Measurements from ENCODE around the gene OR2AJ1.

Gene OR2AJ1

GRCh38 chr1:247924868-247925267 is at the start of gene OR2AJ1:
Gene OR2AJ1, plus strand, starts transcription at chr1:247924889. Its CDS starts 8,880 bp downstream, at chr1:247933769.
- no peak for DNase-seq (ENCODE audit: low spot score)

DNA sequence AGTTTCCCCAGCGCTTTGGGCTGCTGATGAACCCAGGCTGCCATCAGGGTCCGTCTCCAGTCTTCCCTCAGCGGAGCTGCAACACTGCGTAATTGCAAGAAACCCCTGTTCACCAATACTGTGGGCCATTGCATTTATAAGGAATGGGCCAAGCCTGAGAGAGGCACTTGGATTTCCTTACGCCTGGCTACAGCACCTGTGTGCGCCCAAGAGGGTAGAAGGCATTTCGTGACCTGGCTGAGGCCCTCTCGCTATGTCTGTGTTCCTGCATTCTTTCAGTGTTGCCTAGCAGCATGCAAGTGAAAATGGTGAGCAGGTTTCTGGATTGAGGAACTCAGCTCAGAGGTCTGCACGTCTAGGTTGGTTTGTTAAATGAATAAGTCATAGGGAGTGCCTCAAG is 41.3 kb upstream of the OR2AJ1 start:
- DNase-seq (ENCODE audit: low spot score), result no peak

DNA sequence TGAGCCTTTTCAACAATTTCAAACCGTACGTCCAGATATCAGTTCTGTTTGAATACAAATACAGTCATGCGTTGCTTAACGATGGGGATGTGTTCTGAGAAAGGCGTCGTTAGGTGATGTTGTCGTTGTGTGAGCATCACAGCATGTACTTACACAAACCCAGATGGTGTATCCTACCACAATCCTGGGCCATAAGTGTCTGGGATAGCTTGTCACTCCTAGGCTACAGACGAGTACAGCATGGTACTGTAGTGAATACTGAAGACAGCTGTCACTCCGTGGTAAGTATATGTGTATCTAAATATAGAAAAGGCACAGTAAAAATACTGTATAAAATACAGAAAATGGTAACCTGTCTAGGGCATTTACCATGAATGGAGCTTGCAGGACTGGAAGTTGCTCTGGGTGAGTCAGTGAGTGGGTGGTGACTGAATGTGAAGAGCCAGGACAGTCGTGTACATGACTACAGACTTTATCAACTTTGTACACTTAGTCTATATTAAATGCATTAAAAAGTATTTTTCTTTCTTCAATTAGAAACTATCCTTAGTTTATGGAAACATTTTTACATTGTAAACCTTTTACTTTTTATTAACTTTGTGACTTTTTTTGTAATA is 39.8 kb upstream of the OR2AJ1 start:
- DNase-seq (ENCODE audit: low spot score), result no peak

- DNase-seq (ENCODE audit: low spot score), result no peak
Measured at GRCh38 chr1:247895163-247895637, 29.5 kb upstream of the OR2AJ1 start, which contains the start of gene OR2W3. Gene OR2W3, plus strand, starts transcription at chr1:247895587. Its CDS starts 0 bp downstream, at chr1:247895587.

DNA sequence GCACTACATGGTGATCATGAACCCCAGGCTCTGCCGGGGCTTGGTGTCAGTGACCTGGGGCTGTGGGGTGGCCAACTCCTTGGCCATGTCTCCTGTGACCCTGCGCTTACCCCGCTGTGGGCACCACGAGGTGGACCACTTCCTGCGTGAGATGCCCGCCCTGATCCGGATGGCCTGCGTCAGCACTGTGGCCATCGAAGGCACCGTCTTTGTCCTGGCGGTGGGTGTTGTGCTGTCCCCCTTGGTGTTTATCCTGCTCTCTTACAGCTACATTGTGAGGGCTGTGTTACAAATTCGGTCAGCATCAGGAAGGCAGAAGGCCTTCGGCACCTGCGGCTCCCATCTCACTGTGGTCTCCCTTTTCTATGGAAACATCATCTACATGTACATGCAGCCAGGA is 28.7 kb upstream of the OR2AJ1 start:
- no peak for DNase-seq (ENCODE audit: low spot score)

DNA sequence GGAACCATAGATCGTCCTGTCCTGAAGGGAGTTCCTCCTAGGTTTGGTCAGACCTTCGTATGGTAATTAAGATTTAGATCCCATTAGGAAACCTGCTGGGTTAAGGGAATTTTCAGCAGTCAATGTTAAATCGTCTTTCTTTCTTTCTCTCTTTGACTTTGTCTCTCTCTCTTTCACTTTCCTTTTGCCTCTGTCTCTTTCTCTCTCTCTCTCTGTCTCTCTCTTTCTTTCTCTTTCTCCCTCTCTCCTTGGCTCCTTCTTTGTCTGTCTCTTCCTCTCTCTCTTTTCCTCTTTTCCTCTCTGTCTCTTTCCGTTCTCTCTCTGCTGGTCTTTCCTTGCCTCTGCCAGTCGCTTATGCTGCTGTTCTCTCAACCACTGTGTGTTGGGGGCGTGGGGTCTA is 20.6 kb upstream of the OR2AJ1 start:
- DNase-seq (ENCODE audit: low spot score), result no peak

GRCh38 chr1:247905181-247905580 is 19.5 kb upstream of the OR2AJ1 start:
- DNase-seq (ENCODE audit: low spot score), result no peak

DNA sequence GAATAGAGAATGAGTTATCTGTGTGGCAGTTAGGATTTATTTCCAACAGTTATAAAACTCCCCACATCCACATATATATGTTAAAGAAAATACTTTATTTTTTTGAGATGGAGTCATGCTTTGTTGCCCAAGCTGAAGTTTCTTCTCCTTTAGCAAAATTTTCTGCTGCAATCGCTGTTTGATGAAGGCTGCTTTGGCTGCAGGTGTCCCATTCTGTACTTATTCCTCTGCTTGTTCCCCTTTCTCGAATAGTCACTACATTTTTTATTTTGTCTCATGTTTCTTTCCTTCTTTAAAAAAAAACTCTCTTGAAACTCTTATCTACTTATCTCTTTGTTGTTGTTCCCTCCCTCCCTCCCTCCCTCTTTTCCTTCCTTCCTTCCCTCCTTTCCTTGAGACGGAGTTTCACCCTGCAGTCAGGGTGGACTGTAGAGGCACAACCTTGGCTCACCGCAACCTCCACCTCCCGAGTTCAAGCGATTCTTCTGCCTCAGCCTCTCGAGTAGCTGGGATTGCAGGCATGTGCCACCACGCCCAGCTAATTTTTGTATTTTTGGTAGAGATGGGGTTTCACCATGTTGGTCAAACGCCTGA is 18.7 kb upstream of the OR2AJ1 start:
- DNase-seq (ENCODE audit: low spot score), result no peak

GRCh38 chr1:247906504-247907047 is 18.1 kb upstream of the OR2AJ1 start:
- peak; percentile 9 for DNase-seq (ENCODE audit: low spot score)

DNA sequence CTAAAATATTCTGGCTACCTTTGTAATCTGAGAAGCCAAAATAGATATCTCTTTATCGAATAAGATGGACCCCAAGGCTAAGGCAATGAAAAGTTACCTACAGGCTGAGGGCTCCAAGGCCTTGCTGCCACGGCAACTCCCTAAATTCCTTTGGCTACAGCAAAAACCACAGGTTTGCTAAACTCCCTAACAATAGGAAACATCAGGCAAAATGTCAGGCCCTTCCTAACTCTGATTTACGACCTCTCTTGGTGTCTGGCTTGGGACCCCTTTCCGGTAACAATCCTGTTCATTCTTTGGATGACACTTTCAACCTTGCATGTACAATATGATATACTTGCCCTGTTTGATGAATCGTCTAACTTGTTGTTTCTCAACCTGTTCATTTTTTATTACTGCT is 15.9 kb upstream of the OR2AJ1 start:
- DNase-seq (ENCODE audit: low spot score), result no peak

DNA sequence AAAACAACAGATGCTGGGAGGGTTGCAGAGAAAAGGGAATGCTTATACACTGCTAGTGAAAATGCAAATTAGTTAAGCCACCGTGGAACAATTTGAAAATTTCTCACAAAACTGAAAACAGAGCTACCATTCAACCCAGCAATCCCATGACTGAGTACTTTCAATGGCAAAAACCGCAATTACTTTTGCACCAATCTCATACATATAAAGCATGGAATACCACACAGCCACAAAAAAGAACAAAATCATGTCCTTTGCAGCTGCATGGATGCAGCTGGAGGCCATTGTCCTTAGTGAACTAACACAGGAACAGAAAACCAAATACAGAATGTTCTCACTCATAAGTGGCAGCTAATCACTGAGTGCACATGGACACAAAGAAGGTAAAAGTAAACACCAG is 10.9 kb upstream of the OR2AJ1 start:
- no peak for DNase-seq (ENCODE audit: low spot score)

DNA sequence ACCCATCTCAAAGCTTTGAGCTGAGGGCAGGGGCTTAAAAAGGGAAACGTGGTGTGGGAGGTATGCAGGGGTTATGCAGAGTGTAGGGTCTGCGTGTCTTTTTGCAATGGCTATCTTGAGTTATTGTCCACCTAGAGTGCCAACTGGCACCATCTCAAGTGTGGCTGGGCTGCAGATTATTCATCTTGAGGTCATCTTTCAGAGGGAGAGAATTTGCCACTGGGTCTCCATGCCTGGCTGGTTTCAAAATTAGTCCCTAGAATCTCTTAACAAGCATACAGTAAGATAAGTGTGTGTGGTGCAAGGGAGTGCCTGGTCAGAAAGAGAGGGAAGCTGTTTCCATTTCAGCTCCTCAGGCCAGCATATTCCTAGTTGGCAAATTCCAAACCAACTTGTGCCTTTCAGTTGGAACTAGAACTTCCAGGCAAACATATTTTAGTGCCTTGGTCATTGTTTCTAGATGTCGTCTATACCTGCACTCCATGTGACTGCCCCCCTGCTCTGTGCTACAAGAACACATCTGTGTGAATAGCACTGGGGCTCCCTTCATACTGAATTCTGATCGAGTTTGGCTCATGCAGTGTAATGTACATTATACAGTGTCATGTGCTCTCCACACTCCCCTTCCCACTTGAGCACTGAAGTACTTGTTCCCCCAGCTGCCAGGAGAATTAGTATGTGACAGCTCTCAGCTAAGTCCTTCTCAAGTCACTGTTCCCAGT is 9.6 kb upstream of the OR2AJ1 start:
- no peak for DNase-seq (ENCODE audit: low spot score)

DNA sequence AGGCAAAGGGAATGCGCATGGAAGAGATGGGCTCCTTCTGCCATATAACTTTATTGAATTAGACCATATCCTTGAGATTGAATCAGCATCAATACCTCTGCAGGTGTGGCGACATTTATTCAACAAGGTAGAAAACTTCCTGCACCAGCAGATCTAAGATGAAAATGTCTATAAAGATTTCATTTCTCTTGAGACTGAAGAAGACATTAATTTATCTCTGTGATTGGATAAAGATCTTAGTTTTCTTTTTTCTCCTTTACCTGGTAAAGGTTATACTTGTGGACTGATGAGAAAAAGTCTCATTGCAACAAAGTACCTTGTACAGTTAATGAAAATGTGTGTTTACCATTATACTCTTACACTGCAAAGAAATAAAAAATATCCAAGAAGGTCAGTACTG is 4.7 kb upstream of the OR2AJ1 start, which contains the start of gene OR2T8:
OR2T8 (plus strand) TSS at position 301 of the 400 bp plus-strand sequence. CDS start 766 bp downstream, outside the sequence.
- DNase-seq (ENCODE audit: low spot score), result no peak

GRCh38 chr1:247923941-247924340 is 748 bp upstream of the OR2AJ1 start:
- DNase-seq (ENCODE audit: low spot score), result no peak

GRCh38 chr1:247933989-247934388 is 9.3 kb downstream of the OR2AJ1 start:
- DNase-seq (ENCODE audit: low spot score), result no peak

GRCh38 chr1:247935781-247936180 is 11.1 kb downstream of the OR2AJ1 start:
- no peak for DNase-seq (ENCODE audit: low spot score)

DNA sequence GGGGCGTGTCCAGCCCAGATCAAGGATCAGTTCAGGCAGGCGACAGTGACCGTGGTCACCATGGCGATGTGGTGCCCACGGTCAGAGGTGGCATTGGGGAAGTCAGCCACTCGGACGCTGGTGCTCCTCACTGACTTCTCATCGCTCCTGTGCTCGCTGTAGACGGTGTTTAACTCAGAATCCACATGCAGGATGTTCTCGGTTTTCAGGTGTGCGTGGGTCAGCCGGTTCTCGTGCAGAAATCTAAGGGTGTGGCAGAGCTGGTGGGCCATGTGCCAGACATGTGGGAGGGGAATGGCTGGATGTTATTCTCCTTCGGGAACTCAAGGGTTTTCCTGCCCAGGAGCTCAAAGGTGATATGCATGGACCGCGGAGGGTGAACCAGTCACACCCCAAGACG is 11.7 kb downstream of the OR2AJ1 start:
- DNase-seq (ENCODE audit: low spot score), result no peak

DNA sequence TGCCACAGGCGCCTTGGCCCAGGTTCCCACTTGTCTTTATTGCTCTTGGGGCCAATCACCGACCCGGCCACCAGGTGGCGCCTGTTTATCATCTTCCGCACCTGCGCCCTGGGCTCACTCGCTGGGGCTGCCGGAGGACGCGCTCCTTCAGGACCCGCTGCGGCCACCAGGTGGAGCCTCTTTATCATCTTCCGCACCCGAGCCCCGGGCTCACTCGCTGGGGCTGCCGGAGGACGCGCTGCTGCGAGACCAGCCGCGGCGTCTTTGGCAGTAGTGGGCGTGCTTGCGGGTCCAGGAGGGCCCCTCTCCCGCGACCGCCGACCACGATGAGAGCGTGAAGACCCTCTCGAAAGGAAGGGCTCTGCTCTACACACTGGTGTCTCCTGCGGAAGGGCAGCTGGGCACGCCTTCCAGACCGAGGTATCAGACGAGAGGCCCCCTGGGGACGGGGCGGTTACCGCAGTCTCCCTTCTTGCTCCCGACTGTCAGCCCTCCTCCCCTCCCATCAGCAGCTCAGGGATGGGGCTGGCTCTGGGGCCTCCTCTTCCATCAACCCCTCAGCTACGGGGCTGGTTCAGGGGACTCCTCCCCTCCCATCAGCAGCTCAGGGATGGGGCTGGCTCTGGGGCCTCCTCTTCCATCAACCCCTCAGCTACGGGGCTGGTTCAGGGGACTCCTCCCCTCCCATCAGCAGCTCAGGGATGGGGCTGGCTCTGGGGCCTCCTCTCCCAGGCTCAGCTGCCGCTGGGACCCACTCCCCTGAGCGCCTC is 12.5 kb downstream of the OR2AJ1 start:
- peak; percentile 81 for DNase-seq (ENCODE audit: low spot score)

DNA sequence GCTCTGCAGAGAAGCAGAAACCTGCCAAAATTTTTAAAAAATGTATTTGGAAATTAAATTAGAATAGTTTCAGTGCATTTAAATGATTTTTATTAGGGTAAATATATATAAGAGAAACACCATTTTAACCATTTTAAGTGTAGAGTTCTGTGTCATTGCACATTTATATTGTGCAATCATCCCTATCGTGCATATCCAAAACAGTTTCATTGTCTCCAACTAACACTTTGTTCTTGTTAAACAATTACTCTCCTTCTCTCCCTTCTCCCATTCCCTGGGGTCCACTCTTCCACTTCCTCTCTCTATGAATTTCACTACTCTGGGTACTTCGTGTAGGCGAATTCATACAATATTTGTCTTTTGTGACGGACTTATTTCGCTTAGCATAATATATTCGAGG is 17.9 kb downstream of the OR2AJ1 start:
- no peak for DNase-seq (ENCODE audit: low spot score)

DNA sequence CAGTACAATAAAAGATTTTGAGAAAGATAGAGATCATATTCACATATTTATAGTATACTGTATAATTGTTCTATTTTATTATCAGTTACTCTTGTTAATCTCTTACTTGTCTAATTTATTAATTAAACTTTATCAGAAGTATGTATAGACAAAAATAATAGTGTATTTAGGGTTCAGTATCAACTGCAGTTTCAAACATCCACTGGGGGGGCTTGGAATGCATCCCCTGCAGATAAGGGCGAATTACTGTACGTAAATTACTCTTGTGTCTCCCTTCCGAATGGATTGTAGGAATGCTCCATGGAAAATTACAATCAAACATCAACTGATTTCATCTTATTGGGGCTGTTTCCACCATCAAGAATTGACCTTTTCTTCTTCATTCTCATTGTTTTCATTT is 23.9 kb downstream of the OR2AJ1 start, which contains the start of gene OR2L8:
OR2L8 (plus strand) TSS at position 301 of the 400 bp plus-strand sequence; CDS start at position 301, 0 bp downstream.
- DNase-seq (ENCODE audit: low spot score), result no peak

DNA sequence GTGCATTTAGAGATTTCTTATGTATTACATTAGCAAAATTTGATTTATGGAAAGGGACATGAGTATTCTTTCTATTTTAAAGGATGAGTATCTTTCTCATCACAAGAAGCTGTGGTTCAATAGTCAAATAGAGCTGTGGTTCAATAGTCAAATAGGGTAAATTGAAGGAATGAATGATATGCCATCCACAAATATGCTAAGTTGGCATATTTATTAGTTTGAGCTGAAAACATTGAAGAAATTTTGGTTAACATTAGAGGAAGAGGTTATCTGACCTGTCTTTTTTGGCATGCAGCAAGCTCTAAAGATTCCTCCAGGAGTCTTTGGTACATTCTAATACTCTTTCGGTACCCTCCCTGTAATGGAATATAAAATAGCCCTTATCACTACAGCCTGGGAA is 28.7 kb downstream of the OR2AJ1 start:
- no peak for DNase-seq (ENCODE audit: low spot score)

DNA sequence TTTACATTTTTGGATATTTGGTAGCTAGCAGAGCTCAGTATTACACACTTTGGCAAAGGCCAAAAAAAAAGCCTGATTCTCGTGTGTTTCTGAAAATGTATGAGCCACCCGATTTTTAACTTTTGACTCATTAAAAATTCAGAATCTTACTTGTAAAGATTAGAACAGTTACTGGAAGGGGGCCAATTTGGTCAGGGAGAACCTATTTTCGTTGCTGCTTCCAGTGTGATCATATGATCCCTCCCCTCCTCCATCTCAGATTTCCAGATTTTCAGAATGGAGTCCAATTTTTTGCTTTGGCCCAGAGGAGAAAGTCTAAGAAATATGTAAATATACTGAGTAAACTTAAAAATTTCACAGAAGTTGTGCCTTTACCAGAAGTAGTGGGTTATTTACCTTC is 37.1 kb downstream of the OR2AJ1 start:
- DNase-seq (ENCODE audit: low spot score), result no peak

Data from CD4-positive, alpha-beta T cell treated with Interleukin-15 for 4 hours (primary cell).